AG04449 (cell line): ENCODE results near the gene ODC1.

Experiments used
- CTCF ChIA-PET: fragments of 350-600 bp; formaldehyde crosslinking; extraction: SDS; loops from one replicate; lab custom pipeline; 2021; ENCODE audit warnings: antibody characterized with exemption; lab: Yijun Ruan, JAX
- POLR2A ChIA-PET: fragments of 400-600, 350-600 bp; formaldehyde crosslinking; extraction: SDS; loops from one replicate; lab custom pipeline; 2020; ENCODE audit warnings: antibody characterized with exemption, inconsistent platforms; lab: Yijun Ruan, JAX
- DNase-seq: peaks from one replicate; pipeline ENCODE4 v3.0.0-alpha.2; 2010; ENCODE audit warnings: low read depth, low spot score
- H3K4me3 ChIP-seq: 2 replicates; pipeline ENCODE4 v1.5.1; 2011; ENCODE audit warnings: low read depth, mild to moderate bottlenecking, control low read depth, low read length
- TF ChIP-seq, protein P1 (sequence below): IDR thresholded peaks from one replicate; pipeline ENCODE4 v1.5.1; 2011; ENCODE audit warnings: mild to moderate bottlenecking, moderate library complexity, low read length, control low read depth, inconsistent platforms; ENCODE audit not compliant: insufficient read depth; ENCODE audit errors: missing control alignments

Gene ODC1

DNA sequence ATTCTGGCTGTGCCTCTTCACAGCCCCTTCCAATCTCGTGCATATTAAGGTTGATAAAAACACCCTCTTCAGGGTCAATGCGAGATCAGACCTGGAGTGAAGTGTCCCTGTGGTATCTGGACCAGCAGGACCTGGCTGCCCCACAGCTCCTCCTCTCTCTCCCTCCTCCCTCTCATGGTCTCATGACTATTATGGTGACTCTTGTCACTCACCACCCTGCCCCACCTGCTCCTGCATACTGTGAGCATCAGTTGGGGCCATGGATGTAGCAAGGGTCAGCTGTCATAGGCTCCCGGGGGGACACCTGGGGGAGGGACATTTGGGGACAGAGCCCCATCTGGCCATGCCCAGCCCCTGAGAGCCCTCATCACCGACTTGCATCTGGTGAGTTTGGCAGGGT, 50.2 kb downstream of the ODC1 start:
- POLR2A ChIA-PET: no interaction called here
- H3K4me3 ChIP-seq: no peak overlapping the region
- no peak for DNase-seq
- TF ChIP-seq, protein P1, sequence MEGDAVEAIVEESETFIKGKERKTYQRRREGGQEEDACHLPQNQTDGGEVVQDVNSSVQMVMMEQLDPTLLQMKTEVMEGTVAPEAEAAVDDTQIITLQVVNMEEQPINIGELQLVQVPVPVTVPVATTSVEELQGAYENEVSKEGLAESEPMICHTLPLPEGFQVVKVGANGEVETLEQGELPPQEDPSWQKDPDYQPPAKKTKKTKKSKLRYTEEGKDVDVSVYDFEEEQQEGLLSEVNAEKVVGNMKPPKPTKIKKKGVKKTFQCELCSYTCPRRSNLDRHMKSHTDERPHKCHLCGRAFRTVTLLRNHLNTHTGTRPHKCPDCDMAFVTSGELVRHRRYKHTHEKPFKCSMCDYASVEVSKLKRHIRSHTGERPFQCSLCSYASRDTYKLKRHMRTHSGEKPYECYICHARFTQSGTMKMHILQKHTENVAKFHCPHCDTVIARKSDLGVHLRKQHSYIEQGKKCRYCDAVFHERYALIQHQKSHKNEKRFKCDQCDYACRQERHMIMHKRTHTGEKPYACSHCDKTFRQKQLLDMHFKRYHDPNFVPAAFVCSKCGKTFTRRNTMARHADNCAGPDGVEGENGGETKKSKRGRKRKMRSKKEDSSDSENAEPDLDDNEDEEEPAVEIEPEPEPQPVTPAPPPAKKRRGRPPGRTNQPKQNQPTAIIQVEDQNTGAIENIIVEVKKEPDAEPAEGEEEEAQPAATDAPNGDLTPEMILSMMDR: no peak
- CTCF ChIA-PET: interaction anchor here (1.2 kb wide), 2 partner anchors 11 to 274 kb away, joined by 3 to 14 read pairs; no protein-coding TSS in a partner anchor

DNA sequence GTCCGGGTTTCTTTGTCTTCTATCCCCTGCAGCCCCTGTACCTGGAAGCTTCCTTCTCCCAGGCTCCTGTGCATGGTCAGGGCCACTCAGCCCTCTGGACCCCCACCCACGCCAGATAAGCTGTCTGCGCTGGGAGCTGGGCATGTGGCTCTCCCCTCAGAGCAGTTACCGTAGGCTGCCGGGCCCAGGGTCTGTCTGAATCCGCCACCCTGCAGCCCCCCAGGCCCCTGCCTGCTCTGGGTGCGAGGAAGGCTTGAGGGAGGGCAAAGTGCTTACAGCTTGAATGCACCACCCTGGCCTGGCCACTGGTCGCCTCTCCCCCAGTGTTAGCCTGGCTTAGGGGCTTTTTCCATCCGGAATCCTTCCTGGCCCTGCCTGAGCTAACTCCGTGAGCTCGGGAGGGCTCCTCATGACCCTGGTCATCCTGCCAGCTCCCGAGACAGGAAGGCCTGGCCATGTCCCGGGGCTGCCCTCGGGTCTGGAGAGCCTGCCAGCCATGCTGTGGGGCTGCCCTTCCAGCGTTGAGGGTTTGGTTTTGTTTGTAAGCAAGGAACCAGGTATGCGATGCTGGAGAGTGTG, 50.7 kb downstream of the ODC1 start:
- ChIA-PET POLR2A (no interaction called here), CTCF (interaction anchor here (1.2 kb wide), 2 partner anchors 11 to 273 kb away, joined by 3 to 14 read pairs; no protein-coding TSS in a partner anchor)
- TF ChIP-seq, protein P1: no peak
- DNase-seq: no peak
- H3K4me3 ChIP-seq: no peak overlapping the region

DNA sequence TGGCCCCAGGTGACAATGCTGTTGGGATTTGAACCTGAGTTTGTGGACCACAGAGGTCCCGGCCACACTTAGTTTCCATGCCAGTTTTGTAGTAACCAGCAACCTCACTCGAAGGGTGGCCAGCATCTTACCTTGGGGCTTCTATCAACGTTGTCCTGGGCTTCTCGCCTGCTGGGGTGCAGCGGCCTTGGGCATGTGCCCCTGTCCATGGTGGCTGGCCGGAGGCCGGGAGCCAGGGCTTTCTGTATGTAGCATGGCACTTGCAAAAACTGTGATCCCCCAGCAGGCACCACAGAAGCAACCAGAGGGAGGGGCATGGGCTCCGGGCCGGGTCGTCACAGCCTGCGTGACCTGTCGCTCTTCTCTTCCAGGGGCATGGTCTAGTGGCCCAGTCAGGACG, 51.7 kb downstream of the ODC1 start:
- TF ChIP-seq, protein P1: no peak
- H3K4me3 ChIP-seq: no peak overlapping the region
- CTCF ChIA-PET: interaction anchor here (1.2 to 1.4 kb wide), 3 partner anchors 12 to 272 kb away, joined by 3 to 14 read pairs (median 5); no protein-coding TSS in a partner anchor
- POLR2A ChIA-PET: no interaction called here
- no peak for DNase-seq

DNA sequence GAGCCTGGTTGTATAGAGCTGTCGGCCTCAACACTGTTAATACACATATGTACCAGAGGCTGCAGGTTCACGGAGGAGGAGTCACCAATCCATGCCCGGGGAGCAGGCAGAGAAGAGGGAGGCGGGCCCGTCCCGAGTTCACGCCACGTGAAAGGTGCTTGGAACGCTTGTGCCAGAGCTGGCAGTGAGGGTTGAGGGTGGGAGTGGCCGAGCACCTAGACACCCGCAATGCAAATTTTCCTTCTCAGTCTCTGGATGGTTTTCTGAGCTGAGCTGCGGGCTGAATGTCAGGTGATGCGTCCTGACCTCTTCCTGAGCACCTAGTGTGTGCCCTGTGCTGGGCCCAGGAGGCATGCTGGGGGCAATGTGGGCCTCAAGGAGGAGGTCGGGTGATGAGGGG, 52.2 kb downstream of the ODC1 start:
- H3K4me3 ChIP-seq: no peak overlapping the region
- no peak for DNase-seq
- ChIA-PET POLR2A (no interaction called here), CTCF (interaction anchor here (1.4 kb wide), 1 partner anchor 13 kb away, joined by 5 read pairs; no protein-coding TSS in a partner anchor)
- TF ChIP-seq, protein P1: no peak

DNA sequence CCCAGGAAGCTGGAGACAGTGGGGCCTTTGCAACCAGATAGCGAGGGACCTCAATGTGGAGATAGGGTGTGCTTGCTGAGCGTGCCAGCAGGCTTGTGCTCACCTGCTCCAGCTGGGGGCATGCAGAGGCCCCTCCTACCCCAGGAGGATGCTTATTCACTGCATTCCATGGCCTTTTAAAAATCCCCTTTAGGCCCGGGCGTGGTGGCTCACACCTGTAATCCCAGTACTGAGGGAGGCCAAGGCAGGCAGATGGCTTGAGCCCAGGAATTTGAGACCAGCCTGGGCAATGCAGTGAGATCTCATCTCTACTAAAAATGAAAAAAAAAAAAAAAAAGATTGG, 54.5 kb downstream of the ODC1 start:
- ChIA-PET CTCF (interaction anchor here (1.6 to 6.3 kb wide), 2 partner anchors 15 to 42 kb away, joined by 6 to 61 read pairs; no protein-coding TSS in a partner anchor), POLR2A (no interaction called here)
- TF ChIP-seq, protein P1: no peak
- no peak overlapping the region for H3K4me3 ChIP-seq
- no peak for DNase-seq

DNA sequence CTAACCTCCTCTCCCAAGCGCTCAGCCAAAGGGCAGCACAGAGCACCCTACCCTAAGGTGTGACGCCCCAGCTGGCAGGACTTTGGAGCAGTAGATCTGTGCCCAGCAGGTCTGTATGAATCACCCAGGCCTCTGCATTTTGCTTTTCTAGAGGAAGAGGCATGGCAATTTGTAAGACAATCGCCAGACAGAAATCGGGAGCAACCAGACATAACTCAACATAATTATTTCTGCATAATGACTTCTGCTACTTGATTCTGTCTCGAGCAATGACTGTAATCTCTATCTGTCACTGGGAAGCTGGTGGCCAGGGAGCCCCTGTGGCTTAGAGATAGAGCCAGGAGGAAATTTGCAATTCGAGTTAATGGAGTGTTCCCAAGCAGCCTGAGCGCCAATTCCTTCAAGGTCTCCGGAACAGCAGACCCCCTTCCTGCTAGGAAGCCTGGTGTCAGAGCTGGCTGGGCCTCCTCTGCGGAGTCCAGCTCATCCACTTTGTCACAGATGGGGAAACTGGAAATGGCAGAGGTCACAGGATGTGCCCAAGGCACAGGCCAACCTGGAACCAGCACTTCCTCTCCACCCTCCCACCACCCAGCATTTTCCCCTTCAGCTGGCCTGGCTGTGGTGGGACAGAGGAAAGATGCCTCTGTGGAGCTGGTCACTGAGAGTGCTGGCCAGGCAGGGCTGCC, 55.0 kb downstream of the ODC1 start:
- TF ChIP-seq, protein P1: no peak

More for the DNA sequence above, 55.0 kb downstream of the ODC1 start:
- ChIA-PET POLR2A (no interaction called here), CTCF (interaction anchor here (1.0 to 6.3 kb wide), 2 partner anchors 13 to 16 kb away, joined by 3 to 61 read pairs; no protein-coding TSS in a partner anchor)
- no peak for DNase-seq
- H3K4me3 ChIP-seq: no peak overlapping the region
